Neuron (in vitro differentiated cells): ENCODE measurements around the gene RGSL1.

Source experiments
- H2AFZ ChIP-seq: one replicate; pipeline ENCODE4 v1.6.1; 2013; ENCODE audit warnings: low read depth, mild to moderate bottlenecking, inconsistent platforms, low read length, moderate library complexity
- H3K27me3 ChIP-seq: one replicate; pipeline ENCODE4 v1.6.1; 2013; ENCODE audit warnings: low read length; ENCODE audit not compliant: insufficient read depth
- H3K36me3 ChIP-seq: one replicate; pipeline ENCODE4 v1.6.1; 2013; ENCODE audit warnings: low read length; ENCODE audit not compliant: insufficient read depth
- H3K4me1 ChIP-seq: one replicate; pipeline ENCODE4 v1.6.1; 2013; ENCODE audit warnings: low read length; ENCODE audit not compliant: insufficient read depth
- H3K4me3 ChIP-seq: 2 replicates; pipeline ENCODE4 v1.5.1; 2013; ENCODE audit warnings: mild to moderate bottlenecking, low read length, moderate library complexity
- H3K9me3 ChIP-seq: one replicate; pipeline ENCODE4 v1.6.1; 2013; ENCODE audit warnings: low read length

RGSL1 gene

DNA sequence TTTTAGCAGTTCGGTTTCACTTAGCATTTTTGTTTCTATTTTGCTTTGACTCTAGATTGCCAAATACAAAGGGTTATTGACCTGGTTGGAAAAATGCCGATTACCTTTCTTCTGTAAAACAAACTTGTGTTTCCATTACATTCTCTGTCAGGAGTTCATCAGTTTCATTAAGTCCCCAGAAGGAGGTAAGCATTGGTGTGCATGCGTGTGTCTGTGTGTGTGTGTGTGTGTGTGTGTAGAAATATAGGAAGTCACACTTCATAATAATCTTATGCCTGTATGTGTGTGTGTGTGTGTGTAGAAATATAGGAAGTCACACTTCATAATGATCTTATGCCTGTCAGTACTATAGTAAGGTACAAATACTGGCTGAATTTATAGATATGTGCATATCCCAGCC, 10.0 kb downstream of the RGSL1 start:
- Histone ChIP-seq H3K4me3 (no peak overlapping the region), H3K36me3 (no peaks in the 10 kb centered on the region), H3K4me1 (no peaks in the 10 kb centered on the region), H3K9me3 (no peaks in the 10 kb centered on the region), H2AFZ (no peak overlapping the region), H3K27me3 (peaks cover 3% of the 10 kb centered on the region)

DNA sequence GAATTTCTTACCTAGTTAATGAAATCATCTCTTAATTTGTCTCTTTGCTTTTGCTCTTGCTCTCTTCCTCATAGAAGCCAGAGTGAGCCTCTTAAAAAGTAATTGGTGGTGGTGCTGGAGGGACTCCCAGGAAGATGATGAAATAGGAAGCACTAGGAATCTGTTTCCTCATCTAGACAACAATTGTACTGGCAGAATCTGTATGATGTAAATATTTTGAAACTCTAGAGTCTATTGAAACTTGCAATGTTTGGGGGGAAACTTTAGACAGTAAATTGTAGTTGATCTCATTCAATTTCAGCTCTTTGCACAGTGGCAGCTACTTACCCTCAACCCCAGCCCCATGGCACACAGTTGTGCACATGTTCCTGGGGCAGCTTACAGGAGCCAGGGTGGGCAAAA, 10.6 kb downstream of the RGSL1 start:
- Histone ChIP-seq H3K4me1 (no peaks in the 10 kb centered on the region), H3K9me3 (no peaks in the 10 kb centered on the region), H3K27me3 (peaks cover 3% of the 10 kb centered on the region), H2AFZ (no peak overlapping the region), H3K36me3 (no peaks in the 10 kb centered on the region), H3K4me3 (no peak overlapping the region)

DNA sequence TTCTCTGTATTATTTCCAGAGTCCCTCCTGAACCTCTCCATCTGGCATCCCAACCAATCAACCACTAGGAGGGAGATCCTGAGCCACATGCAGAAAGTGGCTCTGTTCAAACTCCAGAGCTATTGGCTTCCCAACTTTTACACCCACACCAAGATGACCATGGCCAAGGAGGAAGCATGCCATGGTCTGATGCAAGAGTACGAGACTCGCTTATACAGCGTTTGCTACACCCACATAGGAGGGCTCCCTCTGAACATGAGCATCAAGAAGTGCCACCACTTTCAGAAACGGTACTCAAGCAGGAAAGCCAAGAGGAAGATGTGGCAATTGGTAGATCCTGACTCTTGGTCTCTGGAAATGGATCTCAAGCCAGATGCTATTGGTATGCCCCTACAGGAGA, 23.6 kb downstream of the RGSL1 start:
- Histone ChIP-seq H3K27me3 (peaks cover 3% of the 10 kb centered on the region), H2AFZ (no peak overlapping the region), H3K36me3 (no peaks in the 10 kb centered on the region), H3K4me3 (no peak overlapping the region), H3K4me1 (no peaks in the 10 kb centered on the region), H3K9me3 (no peaks in the 10 kb centered on the region)

DNA sequence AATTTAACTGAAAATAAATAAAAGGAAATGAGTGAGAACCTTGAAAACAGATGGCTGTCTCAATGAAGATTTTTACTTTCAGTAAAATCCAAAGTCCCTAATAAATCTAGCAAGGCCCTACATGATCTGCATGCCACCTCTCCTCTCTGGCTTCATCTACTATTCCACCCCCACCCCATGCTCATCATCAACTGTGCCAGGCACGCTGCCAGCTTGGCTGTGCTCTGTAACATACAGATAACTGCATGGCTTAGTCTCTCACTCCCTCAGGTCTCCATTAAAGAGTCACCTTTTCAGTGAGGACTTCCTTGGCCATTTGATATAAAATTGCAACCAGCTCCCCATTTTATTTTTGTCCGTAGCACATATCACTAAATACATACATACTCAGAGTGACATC, 26.7 kb downstream of the RGSL1 start:
- Histone ChIP-seq H3K27me3 (no peaks in the 10 kb centered on the region), H2AFZ (no peak overlapping the region), H3K36me3 (no peaks in the 10 kb centered on the region), H3K4me3 (no peak overlapping the region), H3K9me3 (no peaks in the 10 kb centered on the region), H3K4me1 (no peaks in the 10 kb centered on the region)

DNA sequence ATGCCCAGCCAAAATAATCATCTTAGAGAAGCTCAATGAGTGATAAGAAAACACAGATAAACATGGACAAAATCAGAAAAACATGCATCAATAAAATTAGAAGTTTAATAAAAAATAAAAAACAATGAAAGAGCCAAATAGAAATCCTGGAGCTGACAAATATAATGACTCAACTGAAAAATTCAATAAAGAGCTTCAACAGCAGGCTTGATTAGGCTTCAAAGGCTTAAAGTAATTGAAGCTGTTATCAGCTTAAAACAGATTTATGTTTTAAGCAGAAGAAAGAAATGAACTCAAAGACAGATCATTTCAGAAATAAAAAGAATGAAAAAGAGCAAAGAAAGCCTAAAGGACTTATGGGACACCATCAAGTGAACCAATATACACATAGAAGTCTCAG, 28.3 kb downstream of the RGSL1 start:
- H2AFZ ChIP-seq: no peak overlapping the region
- H3K9me3 ChIP-seq: no peaks in the 10 kb centered on the region
- H3K36me3 ChIP-seq: no peaks in the 10 kb centered on the region
- H3K4me3 ChIP-seq: no peak overlapping the region
- H3K4me1 ChIP-seq: no peaks in the 10 kb centered on the region
- no peaks in the 10 kb centered on the region for H3K27me3 ChIP-seq

DNA sequence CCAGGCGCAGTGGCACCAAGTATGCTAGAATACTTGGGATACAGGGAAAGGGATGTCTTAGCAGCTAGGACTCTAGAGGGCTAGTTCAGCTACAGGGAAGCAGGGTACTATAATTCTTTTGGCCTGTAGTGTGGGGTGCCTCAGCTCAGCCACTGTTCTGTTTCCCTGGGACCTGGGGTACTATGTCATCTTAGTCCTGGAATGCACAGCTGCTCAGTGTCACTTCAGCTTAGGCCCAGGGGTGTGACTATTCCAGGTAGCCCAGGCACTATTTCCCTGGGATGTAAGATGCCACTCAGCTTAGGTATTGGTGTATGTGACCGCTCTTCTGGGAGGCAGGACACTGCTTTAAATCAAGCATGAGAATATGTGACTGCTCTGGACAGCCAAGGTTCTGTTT, 34.1 kb downstream of the RGSL1 start:
- Histone ChIP-seq H3K4me3 (no peak overlapping the region), H3K36me3 (no peaks in the 10 kb centered on the region), H3K4me1 (no peaks in the 10 kb centered on the region), H3K27me3 (no peaks in the 10 kb centered on the region), H2AFZ (no peak overlapping the region), H3K9me3 (no peaks in the 10 kb centered on the region)

DNA sequence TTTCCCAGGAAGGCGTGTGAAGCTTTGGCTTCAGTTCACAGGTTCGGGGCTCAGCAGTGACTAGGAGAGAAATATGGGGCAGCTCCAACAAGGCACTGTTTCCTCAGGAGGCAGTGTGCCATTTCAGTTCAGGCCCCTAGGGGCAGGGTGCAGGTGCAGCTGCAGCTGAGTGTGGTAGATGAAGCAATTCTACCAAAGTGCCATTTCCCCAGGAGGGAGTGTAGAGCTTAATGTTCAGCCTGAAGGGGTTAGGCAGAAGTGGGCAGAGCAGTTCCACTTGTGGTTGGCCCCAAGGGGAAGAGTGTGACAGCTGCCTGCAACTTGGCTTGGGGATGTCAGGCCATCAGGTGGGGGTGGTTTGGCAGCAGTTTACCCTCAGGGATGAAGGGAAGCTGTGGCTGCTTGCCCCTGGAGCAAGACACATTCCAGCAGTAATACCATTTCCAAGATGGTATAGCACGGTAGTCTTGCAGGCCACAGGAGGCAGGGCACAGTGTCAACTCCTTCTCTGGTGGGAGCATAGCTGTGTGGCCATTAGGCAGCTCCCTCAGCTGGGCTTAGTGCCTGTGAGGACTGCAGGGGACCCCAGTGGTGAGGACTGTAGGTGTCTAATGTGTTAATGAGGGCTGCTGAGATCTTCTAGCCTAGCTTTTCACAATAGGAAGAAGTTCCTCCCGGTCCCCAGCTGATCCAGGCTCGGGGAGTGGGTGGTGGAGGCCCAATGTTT, 34.7 kb downstream of the RGSL1 start:
- no peaks in the 10 kb centered on the region for H3K36me3 ChIP-seq
- no peaks in the 10 kb centered on the region for H3K9me3 ChIP-seq
- no peak overlapping the region for H3K4me3 ChIP-seq
- H3K27me3 ChIP-seq: no peaks in the 10 kb centered on the region
- no peak overlapping the region for H2AFZ ChIP-seq
- H3K4me1 ChIP-seq: no peaks in the 10 kb centered on the region

DNA sequence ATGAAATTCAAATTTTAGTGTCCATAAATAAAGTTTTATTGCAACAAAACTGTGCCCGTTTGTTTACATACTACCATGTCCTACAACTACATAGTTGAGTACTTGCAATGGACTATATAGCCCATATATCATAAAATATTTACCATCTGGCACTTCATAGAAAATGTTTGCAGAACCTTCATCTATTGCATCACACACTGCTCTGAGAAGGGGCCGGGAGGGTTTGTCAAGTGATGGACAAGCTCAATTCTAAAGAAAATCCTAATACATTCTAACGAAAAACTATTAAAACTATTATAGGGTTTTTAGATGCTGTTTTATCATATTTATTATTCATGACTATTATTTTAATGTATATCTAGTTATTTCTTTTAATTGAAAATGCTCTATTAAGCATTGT, 35.9 kb downstream of the RGSL1 start:
- Histone ChIP-seq H3K27me3 (no peaks in the 10 kb centered on the region), H3K9me3 (no peaks in the 10 kb centered on the region), H3K36me3 (no peaks in the 10 kb centered on the region), H3K4me3 (no peak overlapping the region), H2AFZ (no peak overlapping the region), H3K4me1 (no peaks in the 10 kb centered on the region)

DNA sequence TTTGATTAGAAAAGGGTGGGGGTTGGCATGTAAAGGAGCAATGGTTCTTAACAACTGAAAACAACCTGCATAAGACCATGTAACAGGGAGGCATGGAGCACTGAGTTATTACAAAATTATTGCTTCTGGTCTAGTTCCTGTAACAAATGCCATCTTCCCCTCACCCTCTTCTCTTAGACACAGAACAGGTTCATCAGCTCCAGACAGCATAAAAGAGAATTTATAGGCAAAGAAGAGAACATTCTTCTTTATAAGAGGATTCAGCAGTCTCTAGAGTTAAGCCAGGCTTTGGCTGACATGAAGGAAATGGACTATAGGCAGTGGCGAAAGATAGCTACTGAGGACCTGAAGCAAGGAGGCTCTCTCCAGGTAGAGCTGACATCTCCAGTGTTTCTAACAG, 38.9 kb downstream of the RGSL1 start:
- no peak overlapping the region for H2AFZ ChIP-seq
- H3K36me3 ChIP-seq: no peaks in the 10 kb centered on the region
- no peaks in the 10 kb centered on the region for H3K27me3 ChIP-seq

DNA sequence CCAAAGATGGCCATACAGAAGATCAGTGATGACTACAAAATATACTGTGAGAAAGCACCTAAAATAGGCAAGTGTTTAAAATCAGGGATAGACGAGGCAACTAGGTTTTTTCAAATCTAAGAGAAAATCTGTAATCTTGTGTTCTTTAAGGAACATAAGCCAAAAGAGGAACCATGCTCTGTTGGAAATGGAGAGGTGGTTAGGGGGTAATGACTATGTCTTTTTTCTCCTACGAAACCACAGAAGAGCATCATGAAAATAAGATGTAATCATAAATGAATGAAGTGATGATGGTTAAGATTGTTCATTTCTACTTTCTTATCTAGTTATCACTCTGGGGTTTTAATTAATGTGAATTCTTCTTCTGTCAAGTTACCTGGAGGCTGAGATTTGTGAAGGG, 43.1 kb downstream of the RGSL1 start:
- Histone ChIP-seq H3K9me3 (no peaks in the 10 kb centered on the region), H2AFZ (no peak overlapping the region), H3K36me3 (no peaks in the 10 kb centered on the region), H3K27me3 (no peaks in the 10 kb centered on the region), H3K4me3 (no peak overlapping the region), H3K4me1 (no peaks in the 10 kb centered on the region)

More for the DNA sequence above, 38.9 kb downstream of the RGSL1 start:
- H3K4me3 ChIP-seq: no peak overlapping the region
- no peaks in the 10 kb centered on the region for H3K9me3 ChIP-seq
- H3K4me1 ChIP-seq: no peaks in the 10 kb centered on the region

DNA sequence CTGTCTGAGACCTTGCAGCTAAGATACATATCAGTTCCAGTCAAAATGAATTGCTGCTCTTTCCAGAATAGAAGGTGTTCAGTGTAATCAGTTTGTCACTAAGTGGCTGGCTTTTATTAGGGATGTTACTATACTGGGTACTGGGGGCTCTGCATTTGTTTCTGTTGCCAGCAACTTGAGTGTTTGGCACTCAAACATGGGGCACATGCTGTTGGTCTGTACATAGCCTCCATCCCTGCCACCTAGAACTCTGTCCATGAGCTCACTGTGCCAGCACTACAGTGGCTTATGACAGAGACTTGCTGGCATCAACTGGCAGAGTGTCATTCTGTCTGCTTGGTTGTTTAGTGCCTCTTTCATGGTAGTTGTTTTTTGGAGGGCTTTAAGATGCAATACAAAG, 45.1 kb downstream of the RGSL1 start:
- no peaks in the 10 kb centered on the region for H3K36me3 ChIP-seq
- no peaks in the 10 kb centered on the region for H3K9me3 ChIP-seq
- no peak overlapping the region for H2AFZ ChIP-seq
- H3K27me3 ChIP-seq: no peaks in the 10 kb centered on the region
- H3K4me3 ChIP-seq: no peak overlapping the region
- H3K4me1 ChIP-seq: no peaks in the 10 kb centered on the region

DNA sequence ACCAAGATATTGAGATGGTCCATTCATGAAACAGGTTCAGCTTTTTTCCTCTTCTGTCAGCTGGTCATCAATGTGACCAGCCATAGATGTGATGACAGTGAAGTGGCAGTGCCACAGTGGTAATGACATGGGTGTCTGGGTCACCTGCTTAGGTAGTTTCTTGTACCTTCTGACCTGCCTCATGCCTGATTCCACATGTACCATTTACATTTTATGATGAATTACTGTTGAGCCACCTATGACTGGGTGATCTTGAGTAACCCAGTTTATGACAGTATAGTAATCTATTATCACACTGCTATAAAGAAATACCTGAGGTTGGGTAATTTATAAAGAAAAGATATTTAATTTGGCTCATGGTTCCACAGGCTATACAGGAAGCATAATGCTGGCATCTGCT, 45.7 kb downstream of the RGSL1 start:
- Histone ChIP-seq H3K36me3 (no peaks in the 10 kb centered on the region), H2AFZ (no peak overlapping the region), H3K27me3 (no peaks in the 10 kb centered on the region), H3K4me1 (no peaks in the 10 kb centered on the region), H3K4me3 (no peak overlapping the region), H3K9me3 (no peaks in the 10 kb centered on the region)

DNA sequence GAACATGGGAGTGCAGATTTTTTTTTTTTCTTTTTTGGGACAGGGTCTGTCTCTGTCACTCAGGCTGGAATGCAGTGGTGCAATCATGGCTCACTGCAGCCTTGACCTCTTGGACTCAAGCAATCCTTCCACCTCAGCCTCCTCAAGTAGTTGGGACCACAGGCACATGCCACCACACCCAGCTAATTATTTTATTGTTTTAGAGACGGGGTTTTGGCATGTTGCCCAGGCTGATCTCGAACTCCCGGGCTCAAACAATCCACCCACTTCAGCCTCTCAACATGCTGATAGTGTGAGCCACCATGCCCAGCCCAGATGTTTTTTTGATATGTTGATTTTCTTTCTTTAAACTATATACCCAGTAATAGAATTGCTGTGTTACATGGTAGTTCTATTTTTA, 57.7 kb downstream of the RGSL1 start:
- Histone ChIP-seq H3K4me1 (no peaks in the 10 kb centered on the region), H3K36me3 (no peaks in the 10 kb centered on the region), H2AFZ (no peak overlapping the region), H3K9me3 (no peaks in the 10 kb centered on the region), H3K4me3 (no peak overlapping the region), H3K27me3 (no peaks in the 10 kb centered on the region)

DNA sequence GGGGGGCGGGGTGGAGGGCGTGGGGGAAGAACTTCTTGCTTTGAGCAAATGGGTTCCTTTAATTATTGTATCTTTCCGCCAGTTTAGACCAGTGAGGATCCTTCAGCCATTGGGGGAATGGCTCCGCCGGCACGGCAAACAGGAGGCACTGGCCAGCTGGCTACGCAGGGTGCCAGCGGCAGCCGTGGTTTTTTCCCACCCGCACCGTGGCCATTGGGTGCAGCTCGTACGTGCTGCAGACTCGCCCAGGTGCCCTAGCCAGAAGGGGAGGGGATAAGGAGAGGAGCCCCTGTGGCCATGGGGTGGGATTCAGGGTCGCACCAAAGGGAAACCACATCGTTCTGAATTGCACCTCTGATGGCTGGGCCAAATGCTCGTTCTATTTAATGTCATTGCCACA, 65.6 kb downstream of the RGSL1 start:
- Histone ChIP-seq H3K9me3 (no peaks in the 10 kb centered on the region), H3K4me1 (no peaks in the 10 kb centered on the region), H3K36me3 (no peaks in the 10 kb centered on the region), H3K27me3 (no peaks in the 10 kb centered on the region), H2AFZ (no peak overlapping the region), H3K4me3 (no peak overlapping the region)
